HepG2 (cell line): ENCODE results near the gene PPP6R2. TPM values are rescaled to one million over a fixed set of nuclear protein-coding genes. Genes with fewer than 3 reads are reported as not detected.

Source experiments
- ATAC-seq: fragments of 200-7000 bp; cut with Tn5 transposase; 3 replicates; pipeline ENCODE4 v1.9.1; 2020; ENCODE audit warnings: mild to moderate bottlenecking, moderate library complexity
- BruUV-seq: library from RNA; stranded (reverse); fragments of 400-500 nt; replicated peaks from 2 replicates; lab custom pipeline; 2021; lab: Mats Ljungman, UMichigan
- CTCF ChIA-PET: fragments of 300-600 bp; formaldehyde crosslinking; extraction: SDS; loops from one replicate; lab custom pipeline; 2021; ENCODE audit warnings: low total read pairs, inconsistent platforms, low intra/inter-chr PET ratio; lab: Yijun Ruan, JAX
- POLR2A ChIA-PET: fragments of 350-600 bp; sonication (Branson Sonifier 250); formaldehyde crosslinking; loops from one replicate; lab custom pipeline; 2020; ENCODE audit warnings: antibody characterized with exemption, inconsistent platforms; lab: Yijun Ruan, JAX
- DNase-seq: peaks from one replicate; pipeline ENCODE4 v3.0.0-alpha.2; 2015; ENCODE audit warnings: low spot score
- FAIRE-seq: peaks from 3 replicates; lab custom pipeline; 2011; peaks lifted over from hg19 to GRCh38; lab: Jason Lieb, UNC
- H2AFZ ChIP-seq: one replicate; pipeline ENCODE4 v1.6.1; 2011; ENCODE audit warnings: low read length, inconsistent platforms
- H3K27ac ChIP-seq: fragments of 300-600 bp; 3 replicates; pipeline ENCODE4 v1.8.0; 2011; ENCODE audit warnings: mixed run types, mild to moderate bottlenecking, mixed read lengths, low read length, inconsistent platforms; ENCODE audit not compliant: insufficient read depth; ENCODE audit errors: extremely low read length
- H3K27me3 ChIP-seq, 2 experiments: fragments of 200-600 bp in 1 of 2; 2 replicates in 1 of 2; 3 replicates in 1 of 2; pipeline versions ENCODE4 v1.6.0 to v1.8.0; 2011; ENCODE audit warnings: low read length in 2 of 2, mild to moderate bottlenecking in 2 of 2, moderate library complexity in 2 of 2, inconsistent platforms in 1 of 2; ENCODE audit not compliant: insufficient read depth in 2 of 2, control insufficient read depth in 1 of 2
- H3K36me3 ChIP-seq, 2 experiments: fragments of 200-600 bp in 1 of 2; replicated peaks in 1 of 2; 2 replicates in 1 of 2; 3 replicates in 1 of 2; pipeline versions ENCODE4 v1.5.1 to v1.8.0; 2011; ENCODE audit warnings: low read length in 2 of 2, inconsistent platforms in 1 of 2; ENCODE audit not compliant: insufficient read depth in 2 of 2, control insufficient read depth in 1 of 2
- H3K4me1 ChIP-seq: 2 replicates; pipeline ENCODE4 v1.5.1; 2012; ENCODE audit warnings: low read length, inconsistent platforms; ENCODE audit not compliant: insufficient read depth
- H3K4me2 ChIP-seq: 2 replicates; pipeline ENCODE4 v1.6.0; 2011; ENCODE audit warnings: low read depth, low read length, inconsistent platforms
- H3K4me3 ChIP-seq, 3 experiments: fragments of 200-600 bp in 1 of 3; sonication (generic), shearing (Covaris generic) in 1 of 3; replicated peaks in 1 of 3; 2 replicates each; pipeline ENCODE4 v1.5.1; 2011 to 2016; ENCODE audit warnings: low read length in 3 of 3, inconsistent platforms in 2 of 3, low read depth in 2 of 3, mild to moderate bottlenecking in 2 of 3, control low read depth in 1 of 3, mixed read lengths in 1 of 3; ENCODE audit not compliant: insufficient read depth in 1 of 3
- H3K79me2 ChIP-seq: one replicate; pipeline ENCODE4 v1.6.1; 2011; ENCODE audit warnings: low read length, inconsistent platforms; ENCODE audit not compliant: insufficient read depth
- H3K9ac ChIP-seq: 2 replicates; pipeline ENCODE4 v1.6.0; 2011; ENCODE audit warnings: mild to moderate bottlenecking, low read depth, low read length, inconsistent platforms; ENCODE audit not compliant: insufficient read depth
- H3K9me3 ChIP-seq: 2 replicates; pipeline ENCODE4 v1.5.1; 2012; ENCODE audit warnings: mild to moderate bottlenecking, low read length
- H4K20me1 ChIP-seq: 2 replicates; pipeline ENCODE4 v1.6.0; 2011; ENCODE audit warnings: inconsistent platforms, mild to moderate bottlenecking, low read length, moderate library complexity; ENCODE audit not compliant: insufficient read depth
- HNRNPL ChIP-seq: fragments of 200-400 bp; formaldehyde crosslinking; IDR thresholded peaks from 2 replicates; pipeline ENCODE4 v1.6.1; 2017; ENCODE audit warnings: mild to moderate bottlenecking, low read depth, low read length
- HOXA9 ChIP-seq: sonication (generic); formaldehyde crosslinking; IDR thresholded peaks from 2 replicates; pipeline ENCODE4 v1.8.1; 2022; ENCODE audit warnings: missing genetic modification reagents, mild to moderate bottlenecking, moderate library complexity, borderline replicate concordance
- PHF5A ChIP-seq: IDR thresholded peaks from one replicate; pipeline ENCODE4 v1.6.1; 2018; ENCODE audit warnings: low read depth, missing genetic modification reagents; ENCODE audit not compliant: unreplicated experiment
- RBFOX2 ChIP-seq: fragments of 200-400 bp; formaldehyde crosslinking; IDR thresholded peaks from 2 replicates; pipeline ENCODE4 v1.6.1; 2017; ENCODE audit warnings: low read depth, mild to moderate bottlenecking, low read length
- ZNF850 ChIP-seq: sonication (generic); formaldehyde crosslinking; conservative IDR thresholded peaks from 2 replicates; pipeline ENCODE4 v1.9.0; 2021; ENCODE audit warnings: mild to moderate bottlenecking, missing genetic modification reagents
- WGBS: methylation state at CpG from one replicate; pipeline ENCODE4 v1.1.6; 2017; ENCODE audit warnings: low lambda C conversion rate; 5-methylcytosine and 5-hydroxymethylcytosine counted together
- in situ Hi-C: cut with HindIII; loops from 2 replicates; pipeline ENCODE4 v1.10.0; 2017; ENCODE audit warnings: low pct_unique_long_range_greater_than_20kb; ENCODE audit not compliant: extremely low pct_ligation_motif_present
- intact Hi-C: fragments of 100-400 bp; cut with micrococcal nuclease; formaldehyde crosslinking; loops from one replicate; pipeline ENCODE4 v1.10.0; 2022; ENCODE audit not compliant: unreplicated experiment
- polyA plus RNA-seq, 8 experiments: library from polyadenylated mRNA; depleted of rRNA in 3 of 8; stranded (reverse) in 7 of 8; unstranded in 1 of 8; fragments of >200 nt; fragmentation: Illumina TruSeq in 4 of 8; extraction: Trizol in 4 of 8; gene quantifications; 2 replicates each; pipeline versions ENCODE4 v1.2.1 to v1.2.3, GENCODE V29; 2011 to 2016; ENCODE audit warnings: low read depth in 4 of 8, missing spikeins in 1 of 8, mixed read lengths in 1 of 8; ENCODE audit not compliant: insufficient read depth in 1 of 8
- total RNA-seq, 5 experiments: library from RNA; depleted of rRNA; stranded (reverse); fragments of >200 nt; fragmentation: Illumina TruSeq; extraction: Trizol; gene quantifications; 2 replicates each; pipeline ENCODE4 v1.2.3, GENCODE V29; 2016; ENCODE audit warnings: low read depth in 1 of 5

Gene PPP6R2
- total and polyA plus RNA-seq, 2 of the 13 experiments (the other 11 are each of a cell fraction or from before 2014, with no cell fraction given) = 55.0 to 102 TPM

GRCh38 chr22:50434849-50435248 lies 91.7 kb downstream of the PPP6R2 start:
- FAIRE-seq = no peak
- in situ Hi-C loops = no loop called here
- Histone ChIP-seq H3K4me1 (no peaks in the 10 kb centered on the region), H3K27ac (no peak overlapping the region), H3K4me2 (no peak overlapping the region), H3K9me3 (no peaks in the 10 kb centered on the region), H4K20me1 (no peaks in the 10 kb centered on the region), H3K4me3 (no peak overlapping the region), H3K36me3 (peaks cover 48 to 72% of the 10 kb centered on the region in 2 experiments), H2AFZ (no peak overlapping the region), H3K79me2 (no peaks in the 10 kb centered on the region), H3K9ac (no peak overlapping the region), H3K27me3 (no peaks in the 10 kb centered on the region)
- ChIA-PET CTCF (no interaction called here), POLR2A (no interaction called here)
- TF ChIP-seq RBFOX2 (peak; percentile 49; the same call in 1 of the 2 replicates), HOXA9 (CRISPR knock-in tag) (no peak), HNRNPL (0 out of 2 replicates have a peak, but pooled peaks have one; percentile 11)
- no peak for DNase-seq
- ATAC-seq = no peak
- 100% methylated on average over 1 of the region's 24 CpGs for WGBS
- intact Hi-C loops = no loop called here
- no TSS peak for BruUV-seq

GRCh38 chr22:50435291-50436014 lies 92.3 kb downstream of the PPP6R2 start:
- POLR2A ChIA-PET = no interaction called here
- ATAC-seq (no peak), FAIRE-seq (no peak), DNase-seq (no peak)
- intact Hi-C loops = no loop called here
- 100% methylated on average over 6 of the region's 20 CpGs for WGBS
- in situ Hi-C loops = no loop called here
- peaks cover 52 to 71% of the 10 kb centered on the region in 2 experiments for H3K36me3 ChIP-seq
- H2AFZ ChIP-seq = no peak overlapping the region
- CTCF ChIA-PET = no interaction called here
- no peak overlapping the region for H3K4me2 ChIP-seq
- H3K9me3 ChIP-seq = no peaks in the 10 kb centered on the region
- no peaks in the 10 kb centered on the region for H3K4me1 ChIP-seq
- H3K79me2 ChIP-seq = no peaks in the 10 kb centered on the region
- TF ChIP-seq PHF5A (CRISPR knock-in tag) (no peak), ZNF850 (CRISPR knock-in tag) (no peak)
- H3K4me3 ChIP-seq = no peak overlapping the region
- H3K27ac ChIP-seq = no peak overlapping the region
- H3K27me3 ChIP-seq = no peaks in the 10 kb centered on the region
- H3K9ac ChIP-seq = no peak overlapping the region
- no peaks in the 10 kb centered on the region for H4K20me1 ChIP-seq
- no TSS peak for BruUV-seq
